HG03139 (cell line): ENCODE measurements around the gene PTPN4.
"Not testable (repeated sequence)": the region's sequence is repeated elsewhere in the genome, so short reads cannot be mapped to it uniquely, and the experiment has no call there.

ENCODE experiments used
- ATAC-seq: cut with Tn5 transposase; IDR thresholded peaks from one replicate; pipeline ENCODE4 v1.9.1; 2021; ENCODE audit not compliant: unreplicated experiment

PTPN4 gene

GRCh38 chr2:119939915-119940314, 180.2 kb downstream of the PTPN4 start:
- ATAC-seq = no peak

- no peak for ATAC-seq
Measured at GRCh38 chr2:119940856-119941255, 181.1 kb downstream of the PTPN4 start.

GRCh38 chr2:119941388-119941787, 181.7 kb downstream of the PTPN4 start:
- no peak for ATAC-seq

- no peak for ATAC-seq
Measured at GRCh38 chr2:119941981-119942513, 182.3 kb downstream of the PTPN4 start.

- no peak for ATAC-seq
Measured at GRCh38 chr2:119943058-119943457, 183.3 kb downstream of the PTPN4 start.

GRCh38 chr2:119947535-119947934, 187.8 kb downstream of the PTPN4 start:
- ATAC-seq = no peak

- no peak for ATAC-seq
Measured at GRCh38 chr2:119950966-119951365, 191.2 kb downstream of the PTPN4 start.

- no peak for ATAC-seq
Measured at GRCh38 chr2:119958670-119959268, 199.0 kb downstream of the PTPN4 start.

GRCh38 chr2:119960821-119961220, 201.1 kb downstream of the PTPN4 start:
- ATAC-seq = no peak

- no peak for ATAC-seq
Measured at GRCh38 chr2:119981896-119982295, 222.2 kb downstream of the PTPN4 start.

- no peak for ATAC-seq
Measured at GRCh38 chr2:119982506-119982905, 222.8 kb downstream of the PTPN4 start.

GRCh38 chr2:119983108-119983507, 223.4 kb downstream of the PTPN4 start:
- no peak for ATAC-seq

GRCh38 chr2:119996148-119996547, 236.4 kb downstream of the PTPN4 start:
- ATAC-seq = no peak

- not testable (repeated sequence) for ATAC-seq
Measured at GRCh38 chr2:119996896-119997891, 237.5 kb downstream of the PTPN4 start.

GRCh38 chr2:120001471-120001870, 241.7 kb downstream of the PTPN4 start:
- no peak for ATAC-seq

- no peak for ATAC-seq
Measured at GRCh38 chr2:120004254-120004653, 244.5 kb downstream of the PTPN4 start.

- peak; percentile 90 for ATAC-seq
Measured at GRCh38 chr2:120005834-120006521, 246.3 kb downstream of the PTPN4 start.

GRCh38 chr2:120007851-120008250, 248.1 kb downstream of the PTPN4 start:
- ATAC-seq = no peak

- no peak for ATAC-seq
Measured at GRCh38 chr2:120012363-120012762, 252.6 kb downstream of the PTPN4 start.

- ATAC-seq = peak; percentile 90
Measured at GRCh38 chr2:120012771-120013596, 253.3 kb downstream of the PTPN4 start, which contains the start of gene EPB41L5. Gene EPB41L5, plus strand, starts transcription at chr2:120013077. Its CDS starts 6,008 bp downstream, at chr2:120019085.
